ENCODE results near the gene RBM5.
A peak's percentile ranks its signal among the peaks of the same experiment; 100 is the strongest.
"Not testable (repeated sequence)": the region's sequence is repeated elsewhere in the genome, so short reads cannot be mapped to it uniquely, and the experiment has no call there.

RBM5 gene

GRCh38 chr3:50088725-50089608 is at the start of gene RBM5:
Gene RBM5, plus strand, starts transcription at chr3:50088919. Its CDS starts 1,516 bp downstream, at chr3:50090435.
- peak; percentile 91 to 92 for DNase-seq (ENCODE audit: low read depth in 2 of 2)

- no peak for DNase-seq (ENCODE audit: low read depth in 2 of 2)
Measured at GRCh38 chr3:50044976-50045375, 43.7 kb upstream of the RBM5 start.

GRCh38 chr3:50047426-50047825 is 41.3 kb upstream of the RBM5 start:
- DNase-seq (ENCODE audit: low read depth in 2 of 2), result no peak

- no peak for DNase-seq (ENCODE audit: low read depth in 2 of 2)
Measured at GRCh38 chr3:50050361-50050760, 38.4 kb upstream of the RBM5 start.

- DNase-seq (ENCODE audit: low read depth in 2 of 2), result no peak
Measured at GRCh38 chr3:50057756-50058155, 31.0 kb upstream of the RBM5 start.

- DNase-seq (ENCODE audit: low read depth in 2 of 2), result no peak
Measured at GRCh38 chr3:50068134-50068533, 20.6 kb upstream of the RBM5 start.

- DNase-seq (ENCODE audit: low read depth in 2 of 2), result no peak
Measured at GRCh38 chr3:50078091-50078490, 10.6 kb upstream of the RBM5 start.

- DNase-seq (ENCODE audit: low read depth in 2 of 2), result no peak
Measured at GRCh38 chr3:50078622-50079021, 10.1 kb upstream of the RBM5 start.

- not testable (repeated sequence) for DNase-seq (ENCODE audit: low read depth in 2 of 2)
Measured at GRCh38 chr3:50084951-50085350, 3.8 kb upstream of the RBM5 start.

GRCh38 chr3:50089609-50089945 is 858 bp downstream of the RBM5 start:
- DNase-seq (ENCODE audit: low read depth in 2 of 2), result peak in 1 of 2 donors; percentile 7

GRCh38 chr3:50090984-50091383 is 2.3 kb downstream of the RBM5 start:
- DNase-seq (ENCODE audit: low read depth in 2 of 2), result no peak

- no peak for DNase-seq (ENCODE audit: low read depth in 2 of 2)
Measured at GRCh38 chr3:50095352-50095998, 6.8 kb downstream of the RBM5 start.

- no peak for DNase-seq (ENCODE audit: low read depth in 2 of 2)
Measured at GRCh38 chr3:50100386-50100785, 11.7 kb downstream of the RBM5 start.

- DNase-seq (ENCODE audit: low read depth in 2 of 2), result no peak
Measured at GRCh38 chr3:50100956-50101845, 12.5 kb downstream of the RBM5 start.

- no peak for DNase-seq (ENCODE audit: low read depth in 2 of 2)
Measured at GRCh38 chr3:50102558-50102957, 13.8 kb downstream of the RBM5 start.

- DNase-seq (ENCODE audit: low read depth in 2 of 2), result no peak
Measured at GRCh38 chr3:50111757-50112156, 23.0 kb downstream of the RBM5 start.

- no peak for DNase-seq (ENCODE audit: low read depth in 2 of 2)
Measured at GRCh38 chr3:50112462-50112861, 23.7 kb downstream of the RBM5 start.

- DNase-seq (ENCODE audit: low read depth in 2 of 2), result no peak
Measured at GRCh38 chr3:50117120-50117519, 28.4 kb downstream of the RBM5 start.

- DNase-seq (ENCODE audit: low read depth in 2 of 2), result no peak
Measured at GRCh38 chr3:50118237-50118636, 29.5 kb downstream of the RBM5 start.

- no peak for DNase-seq (ENCODE audit: low read depth in 2 of 2)
Measured at GRCh38 chr3:50119786-50120185, 31.1 kb downstream of the RBM5 start.

- no peak for DNase-seq (ENCODE audit: low read depth in 2 of 2)
Measured at GRCh38 chr3:50120364-50121071, 31.8 kb downstream of the RBM5 start.
